HEK293 (cell line): ENCODE measurements around the gene RIPK4.

ENCODE experiments used
- CTCF ChIA-PET: fragments of 350-600 bp; formaldehyde crosslinking; extraction: SDS; loops from one replicate; lab custom pipeline; 2021; ENCODE audit warnings: antibody characterized with exemption; lab: Yijun Ruan, JAX
- POLR2A ChIA-PET: fragments of 300-600 bp; formaldehyde crosslinking; extraction: SDS; loops from one replicate; lab custom pipeline; 2020; ENCODE audit warnings: antibody characterized with exemption, inconsistent platforms; lab: Yijun Ruan, JAX
- H3K27ac ChIP-seq: fragments of 200-500 bp; sonication (Bioruptor generic); 2 replicates; pipeline ENCODE4 v1.5.1; 2014; ENCODE audit warnings: low read depth, low read length, control low read depth, inconsistent platforms; ENCODE audit errors: extremely low read depth
- H3K36me3 ChIP-seq, 2 experiments: fragments of 200-500 bp in 1 of 2; sonication (Bioruptor generic) in 1 of 2; 1 replicate in 1 of 2; 2 replicates in 1 of 2; pipeline ENCODE4 v1.5.1; 2014 to 2017; ENCODE audit warnings: inconsistent platforms in 2 of 2, low read length in 2 of 2; ENCODE audit not compliant: control insufficient read depth in 2 of 2, insufficient read depth in 1 of 2
- H3K4me1 ChIP-seq: fragments of 200-500 bp; sonication (Bioruptor generic); 2 replicates; pipeline ENCODE4 v1.5.1; 2014; ENCODE audit warnings: mild to moderate bottlenecking, low read length, inconsistent platforms; ENCODE audit not compliant: control insufficient read depth, insufficient read depth
- H3K4me3 ChIP-seq: 2 replicates; pipeline ENCODE4 v1.5.1; 2011; ENCODE audit warnings: low read depth, mild to moderate bottlenecking, control low read depth, low read length, moderate library complexity
- H3K9me3 ChIP-seq: fragments of 200-500 bp; sonication (Bioruptor generic); 2 replicates; pipeline ENCODE4 v1.5.1; 2014; ENCODE audit warnings: low read depth, low read length, inconsistent platforms; ENCODE audit not compliant: control insufficient read depth, insufficient read depth
- KLF7 ChIP-seq: fragments of 450-650 bp; formaldehyde crosslinking; IDR thresholded peaks from 2 replicates; pipeline ENCODE4 v1.5.1; 2016; ENCODE audit warnings: missing biosample characterization, missing genetic modification characterization, borderline replicate concordance
- KLF9 ChIP-seq: fragments of 450-650 bp; formaldehyde crosslinking; IDR thresholded peaks from 2 replicates; pipeline ENCODE4 v1.5.1; 2016; ENCODE audit warnings: missing biosample characterization, missing genetic modification characterization, low read depth
- MZF1 ChIP-seq: fragments of 450-650 bp; formaldehyde crosslinking; IDR thresholded peaks from 2 replicates; pipeline ENCODE4 v1.5.1; 2017; ENCODE audit warnings: missing biosample characterization, missing genetic modification characterization, borderline replicate concordance
- OVOL3 ChIP-seq: fragments of 450-650 bp; formaldehyde crosslinking; IDR thresholded peaks from 2 replicates; pipeline ENCODE4 v1.5.1; 2016; ENCODE audit warnings: missing biosample characterization, missing genetic modification characterization
- SALL2 ChIP-seq: fragments of 450-650 bp; formaldehyde crosslinking; IDR thresholded peaks from 2 replicates; pipeline ENCODE4 v1.5.0; 2017; ENCODE audit warnings: missing biosample characterization, mild to moderate bottlenecking, missing genetic modification characterization, borderline replicate concordance
- SETDB1 ChIP-seq: IDR thresholded peaks from one replicate; pipeline ENCODE4 v1.6.1; 2017; ENCODE audit warnings: mild to moderate bottlenecking, low read length, moderate library complexity, mixed read lengths; ENCODE audit not compliant: insufficient read length
- ZBTB20 ChIP-seq: fragments of 450-650 bp; formaldehyde crosslinking; IDR thresholded peaks from 2 replicates; pipeline ENCODE4 v1.5.1; 2016; ENCODE audit warnings: missing biosample characterization, missing genetic modification characterization
- ZNF121 ChIP-seq: fragments of 450-650 bp; formaldehyde crosslinking; IDR thresholded peaks from 2 replicates; pipeline ENCODE4 v1.5.1; 2016; ENCODE audit warnings: missing biosample characterization, missing genetic modification characterization
- ZNF16 ChIP-seq: fragments of 450-650 bp; formaldehyde crosslinking; IDR thresholded peaks from 2 replicates; pipeline ENCODE4 v1.5.1; 2016; ENCODE audit warnings: low read depth, missing biosample characterization, missing genetic modification characterization
- ZNF221 ChIP-seq: fragments of 450-650 bp; formaldehyde crosslinking; IDR thresholded peaks from 2 replicates; pipeline ENCODE4 v1.5.1; 2017; ENCODE audit warnings: missing biosample characterization, missing genetic modification characterization, borderline replicate concordance
- ZNF23 ChIP-seq: fragments of 450-650 bp; formaldehyde crosslinking; IDR thresholded peaks from 2 replicates; pipeline ENCODE4 v1.5.1; 2016; ENCODE audit warnings: missing biosample characterization, missing genetic modification characterization, borderline replicate concordance
- ZNF324 ChIP-seq: fragments of 450-650 bp; formaldehyde crosslinking; IDR thresholded peaks from 2 replicates; pipeline ENCODE4 v1.5.1; 2016; ENCODE audit warnings: missing biosample characterization, missing genetic modification characterization
- ZNF549 ChIP-seq: fragments of 450-650 bp; IDR thresholded peaks from 2 replicates; pipeline ENCODE4 v1.5.1; 2018; ENCODE audit warnings: missing biosample characterization, missing genetic modification characterization, mild to moderate bottlenecking, inconsistent platforms, moderate library complexity
- ZNF623 ChIP-seq: fragments of 450-650 bp; formaldehyde crosslinking; IDR thresholded peaks from 2 replicates; pipeline ENCODE4 v1.5.1; 2016; ENCODE audit warnings: missing biosample characterization, missing genetic modification characterization
- ZNF654 ChIP-seq: fragments of 450-650 bp; formaldehyde crosslinking; IDR thresholded peaks from 2 replicates; pipeline ENCODE4 v1.5.1; 2016; ENCODE audit warnings: low read depth, missing biosample characterization, missing genetic modification characterization
- ZNF658 ChIP-seq: fragments of 450-650 bp; formaldehyde crosslinking; IDR thresholded peaks from 2 replicates; pipeline ENCODE4; 2016; ENCODE audit warnings: missing biosample characterization, missing genetic modification characterization
- ZNF785 ChIP-seq: fragments of 450-650 bp; formaldehyde crosslinking; IDR thresholded peaks from 2 replicates; pipeline ENCODE4 v1.5.1; 2016; ENCODE audit warnings: missing biosample characterization, missing genetic modification characterization
- TF ChIP-seq, protein P1 (sequence below): fragments of 450-650 bp; formaldehyde crosslinking; IDR thresholded peaks from 2 replicates; pipeline ENCODE4 v1.5.1; 2016; ENCODE audit warnings: missing biosample characterization, missing genetic modification characterization
- TF ChIP-seq, protein P2 (sequence below): fragments of 450-650 bp; formaldehyde crosslinking; IDR thresholded peaks from 2 replicates; pipeline ENCODE4 v1.5.1; 2017; ENCODE audit warnings: missing biosample characterization, missing genetic modification characterization
- TF ChIP-seq, protein P3 (sequence below): fragments of 450-650 bp; IDR thresholded peaks from 2 replicates; pipeline ENCODE4 v1.5.1; 2018; ENCODE audit warnings: missing biosample characterization, missing genetic modification characterization
- TF ChIP-seq, protein P4 (sequence below): fragments of 450-650 bp; formaldehyde crosslinking; IDR thresholded peaks from 2 replicates; pipeline ENCODE4 v1.5.1; 2017; ENCODE audit warnings: missing biosample characterization, missing genetic modification characterization
- TF ChIP-seq, protein P5 (sequence below): fragments of 450-650 bp; formaldehyde crosslinking; IDR thresholded peaks from 2 replicates; pipeline ENCODE4 v1.5.1; 2016; ENCODE audit warnings: missing biosample characterization, missing genetic modification characterization
- TF ChIP-seq, protein P6 (sequence below): fragments of 450-650 bp; formaldehyde crosslinking; IDR thresholded peaks from 2 replicates; pipeline ENCODE4 v1.5.1; 2016; ENCODE audit warnings: missing biosample characterization, missing genetic modification characterization

Gene RIPK4

DNA sequence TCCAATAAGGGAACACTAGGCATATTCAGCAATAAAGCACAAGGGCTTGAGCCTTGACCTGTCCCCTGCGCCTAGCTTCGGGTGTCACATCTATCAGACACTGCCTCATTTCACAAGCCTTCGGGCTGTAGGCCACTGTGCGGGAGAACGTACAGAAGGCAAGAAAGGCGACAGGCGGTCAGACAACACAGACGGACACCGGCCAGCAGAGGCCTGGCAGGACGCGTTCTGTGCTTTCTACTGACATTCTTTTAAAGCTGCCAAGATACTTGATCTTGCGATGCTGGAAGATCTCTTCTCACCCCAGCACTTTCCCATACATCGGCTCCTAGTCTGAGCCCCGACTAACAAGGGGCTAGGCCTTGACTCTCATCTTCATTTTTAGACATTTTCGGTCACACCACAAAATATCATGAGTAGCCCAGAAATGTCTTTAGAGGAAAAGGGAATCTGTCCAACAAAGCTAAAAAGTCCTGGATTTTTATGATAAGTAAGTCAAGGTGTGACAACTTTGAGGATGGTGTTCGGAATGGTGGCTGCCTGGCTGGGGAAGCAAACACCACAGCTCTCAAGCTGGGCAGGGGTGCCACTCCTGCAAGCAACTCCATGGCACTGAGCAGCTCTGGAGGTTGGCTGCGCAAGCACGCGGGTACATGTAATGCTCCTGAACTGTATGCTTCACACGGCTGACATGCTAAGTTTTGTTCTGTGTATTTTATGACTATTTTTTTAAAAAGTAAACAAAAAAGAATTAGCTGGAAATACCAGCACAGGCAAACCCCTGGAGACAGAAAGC, 18.7 kb downstream of the RIPK4 start (continued):
- TF ChIP-seq, protein P1, sequence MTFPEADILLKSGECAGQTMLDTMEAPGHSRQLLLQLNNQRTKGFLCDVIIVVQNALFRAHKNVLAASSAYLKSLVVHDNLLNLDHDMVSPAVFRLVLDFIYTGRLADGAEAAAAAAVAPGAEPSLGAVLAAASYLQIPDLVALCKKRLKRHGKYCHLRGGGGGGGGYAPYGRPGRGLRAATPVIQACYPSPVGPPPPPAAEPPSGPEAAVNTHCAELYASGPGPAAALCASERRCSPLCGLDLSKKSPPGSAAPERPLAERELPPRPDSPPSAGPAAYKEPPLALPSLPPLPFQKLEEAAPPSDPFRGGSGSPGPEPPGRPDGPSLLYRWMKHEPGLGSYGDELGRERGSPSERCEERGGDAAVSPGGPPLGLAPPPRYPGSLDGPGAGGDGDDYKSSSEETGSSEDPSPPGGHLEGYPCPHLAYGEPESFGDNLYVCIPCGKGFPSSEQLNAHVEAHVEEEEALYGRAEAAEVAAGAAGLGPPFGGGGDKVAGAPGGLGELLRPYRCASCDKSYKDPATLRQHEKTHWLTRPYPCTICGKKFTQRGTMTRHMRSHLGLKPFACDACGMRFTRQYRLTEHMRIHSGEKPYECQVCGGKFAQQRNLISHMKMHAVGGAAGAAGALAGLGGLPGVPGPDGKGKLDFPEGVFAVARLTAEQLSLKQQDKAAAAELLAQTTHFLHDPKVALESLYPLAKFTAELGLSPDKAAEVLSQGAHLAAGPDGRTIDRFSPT = no peak
- TF ChIP-seq, protein P2, sequence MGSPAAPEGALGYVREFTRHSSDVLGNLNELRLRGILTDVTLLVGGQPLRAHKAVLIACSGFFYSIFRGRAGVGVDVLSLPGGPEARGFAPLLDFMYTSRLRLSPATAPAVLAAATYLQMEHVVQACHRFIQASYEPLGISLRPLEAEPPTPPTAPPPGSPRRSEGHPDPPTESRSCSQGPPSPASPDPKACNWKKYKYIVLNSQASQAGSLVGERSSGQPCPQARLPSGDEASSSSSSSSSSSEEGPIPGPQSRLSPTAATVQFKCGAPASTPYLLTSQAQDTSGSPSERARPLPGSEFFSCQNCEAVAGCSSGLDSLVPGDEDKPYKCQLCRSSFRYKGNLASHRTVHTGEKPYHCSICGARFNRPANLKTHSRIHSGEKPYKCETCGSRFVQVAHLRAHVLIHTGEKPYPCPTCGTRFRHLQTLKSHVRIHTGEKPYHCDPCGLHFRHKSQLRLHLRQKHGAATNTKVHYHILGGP (tag by site-specific recombination) = no peak
- TF ChIP-seq ZNF623 (tag by site-specific recombination) (no peak), SALL2 (tag by site-specific recombination) (no peak), KLF7 (tag by site-specific recombination) (no peak), ZNF16 (tag by site-specific recombination) (no peak), ZBTB20 (no peak)
- TF ChIP-seq, protein P3, sequence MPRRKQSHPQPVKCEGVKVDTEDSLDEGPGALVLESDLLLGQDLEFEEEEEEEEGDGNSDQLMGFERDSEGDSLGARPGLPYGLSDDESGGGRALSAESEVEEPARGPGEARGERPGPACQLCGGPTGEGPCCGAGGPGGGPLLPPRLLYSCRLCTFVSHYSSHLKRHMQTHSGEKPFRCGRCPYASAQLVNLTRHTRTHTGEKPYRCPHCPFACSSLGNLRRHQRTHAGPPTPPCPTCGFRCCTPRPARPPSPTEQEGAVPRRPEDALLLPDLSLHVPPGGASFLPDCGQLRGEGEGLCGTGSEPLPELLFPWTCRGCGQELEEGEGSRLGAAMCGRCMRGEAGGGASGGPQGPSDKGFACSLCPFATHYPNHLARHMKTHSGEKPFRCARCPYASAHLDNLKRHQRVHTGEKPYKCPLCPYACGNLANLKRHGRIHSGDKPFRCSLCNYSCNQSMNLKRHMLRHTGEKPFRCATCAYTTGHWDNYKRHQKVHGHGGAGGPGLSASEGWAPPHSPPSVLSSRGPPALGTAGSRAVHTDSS (tag by site-specific recombination) = no peak
- TF ChIP-seq, all 188 proteins: peak for 0

DNA sequence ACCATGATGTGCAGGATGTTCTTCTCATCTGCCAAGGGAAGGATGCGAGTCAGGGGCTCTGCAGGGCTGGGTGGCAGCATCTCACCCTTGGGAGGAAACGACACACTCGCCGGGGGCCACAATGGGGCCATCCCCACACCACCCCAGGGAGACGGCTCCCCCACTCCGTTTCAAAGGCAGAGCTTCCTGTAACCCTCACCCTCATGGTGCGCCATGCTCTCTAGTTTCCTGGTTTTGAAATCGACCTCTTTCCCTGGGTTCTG, 20.2 kb downstream of the RIPK4 start:
- no peaks in the 10 kb centered on the region for H3K9me3 ChIP-seq
- peaks cover 19 to 95% of the 10 kb centered on the region in 2 experiments for H3K36me3 ChIP-seq
- H3K4me3 ChIP-seq = no peak overlapping the region
- no peaks in the 10 kb centered on the region for H3K4me1 ChIP-seq
- no peak overlapping the region for H3K27ac ChIP-seq
- ChIA-PET POLR2A (no interaction called here), CTCF (interaction anchor here (0.6 to 4.0 kb wide), 2 partner anchors 22 to 134 kb away, joined by 3 to 15 read pairs; no protein-coding TSS in a partner anchor)
- TF ChIP-seq, protein P4, sequence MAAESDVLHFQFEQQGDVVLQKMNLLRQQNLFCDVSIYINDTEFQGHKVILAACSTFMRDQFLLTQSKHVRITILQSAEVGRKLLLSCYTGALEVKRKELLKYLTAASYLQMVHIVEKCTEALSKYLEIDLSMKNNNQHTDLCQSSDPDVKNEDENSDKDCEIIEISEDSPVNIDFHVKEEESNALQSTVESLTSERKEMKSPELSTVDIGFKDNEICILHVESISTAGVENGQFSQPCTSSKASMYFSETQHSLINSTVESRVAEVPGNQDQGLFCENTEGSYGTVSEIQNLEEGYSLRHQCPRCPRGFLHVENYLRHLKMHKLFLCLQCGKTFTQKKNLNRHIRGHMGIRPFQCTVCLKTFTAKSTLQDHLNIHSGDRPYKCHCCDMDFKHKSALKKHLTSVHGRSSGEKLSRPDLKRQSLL (tag by site-specific recombination) = no peak
- TF ChIP-seq MZF1 (no peak), KLF9 (tag by site-specific recombination) (no peak), ZNF654 (tag by site-specific recombination) (no peak), ZNF23 (tag by site-specific recombination) (no peak), ZNF221 (tag by site-specific recombination) (no peak), ZNF121 (no peak), ZNF324 (tag by site-specific recombination) (no peak), SETDB1 (no peak), ZNF549 (tag by site-specific recombination) (no peak), ZNF785 (tag by site-specific recombination) (no peak), OVOL3 (tag by site-specific recombination) (no peak), ZNF658 (tag by site-specific recombination) (no peak)
- TF ChIP-seq, protein P5, sequence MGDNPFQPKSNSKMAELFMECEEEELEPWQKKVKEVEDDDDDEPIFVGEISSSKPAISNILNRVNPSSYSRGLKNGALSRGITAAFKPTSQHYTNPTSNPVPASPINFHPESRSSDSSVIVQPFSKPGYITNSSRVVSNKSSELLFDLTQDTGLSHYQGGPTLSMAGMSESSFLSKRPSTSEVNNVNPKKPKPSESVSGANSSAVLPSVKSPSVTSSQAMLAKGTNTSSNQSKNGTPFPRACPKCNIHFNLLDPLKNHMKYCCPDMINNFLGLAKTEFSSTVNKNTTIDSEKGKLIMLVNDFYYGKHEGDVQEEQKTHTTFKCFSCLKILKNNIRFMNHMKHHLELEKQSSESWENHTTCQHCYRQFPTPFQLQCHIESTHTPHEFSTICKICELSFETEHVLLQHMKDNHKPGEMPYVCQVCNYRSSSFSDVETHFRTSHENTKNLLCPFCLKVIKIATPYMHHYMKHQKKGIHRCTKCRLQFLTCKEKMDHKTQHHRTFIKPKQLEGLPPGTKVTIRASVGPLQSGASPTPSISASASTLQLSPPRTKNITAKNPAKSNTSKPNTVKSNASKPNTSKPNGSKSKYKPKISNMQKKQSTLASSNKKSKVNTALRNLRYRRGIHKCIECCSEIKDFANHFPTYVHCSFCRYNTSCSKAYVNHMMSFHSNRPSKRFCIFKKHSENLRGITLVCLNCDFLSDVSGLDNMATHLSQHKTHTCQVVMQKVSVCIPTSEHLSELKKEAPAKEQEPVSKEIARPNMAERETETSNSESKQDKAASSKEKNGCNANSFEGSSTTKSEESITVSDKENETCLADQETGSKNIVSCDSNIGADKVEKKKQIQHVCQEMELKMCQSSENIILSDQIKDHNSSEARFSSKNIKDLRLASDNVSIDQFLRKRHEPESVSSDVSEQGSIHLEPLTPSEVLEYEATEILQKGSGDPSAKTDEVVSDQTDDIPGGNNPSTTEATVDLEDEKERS = no peak
- TF ChIP-seq, protein P6, sequence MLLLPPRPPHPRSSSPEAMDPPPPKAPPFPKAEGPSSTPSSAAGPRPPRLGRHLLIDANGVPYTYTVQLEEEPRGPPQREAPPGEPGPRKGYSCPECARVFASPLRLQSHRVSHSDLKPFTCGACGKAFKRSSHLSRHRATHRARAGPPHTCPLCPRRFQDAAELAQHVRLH = no peak
